K562 (cell line): ENCODE results near the gene SLC25A21.

Source experiments
- BCOR ChIP-seq: fragments of 450-650 bp; IDR thresholded peaks from 2 replicates; pipeline ENCODE4 v1.6.1; 2016
- CAMTA2 ChIP-seq: fragments of 250-450 bp; sonication (Bioruptor Pico); conservative IDR thresholded peaks from 2 replicates; pipeline ENCODE4 v1.5.1; 2022
- ESRRA ChIP-seq: fragments of 450-650 bp; IDR thresholded peaks from 2 replicates; pipeline ENCODE4 v1.6.1; 2014; ENCODE audit warnings: low read depth, mild to moderate bottlenecking, moderate library complexity, borderline replicate concordance
- PCBP2 ChIP-seq: fragments of 200-400 bp; formaldehyde crosslinking; IDR thresholded peaks from 2 replicates; pipeline ENCODE4 v1.6.1; 2018; ENCODE audit warnings: low read length, low read depth, mild to moderate bottlenecking, moderate library complexity; ENCODE audit not compliant: poor library complexity, severe bottlenecking
- RAD51 ChIP-seq: fragments of 450-650 bp; IDR thresholded peaks from 2 replicates; pipeline ENCODE4 v1.7.1; 2016; ENCODE audit warnings: low read depth, mild to moderate bottlenecking, borderline replicate concordance
- YBX1 ChIP-seq: fragments of 450-650 bp; IDR thresholded peaks from 2 replicates; pipeline ENCODE4 v1.7.1; 2016; ENCODE audit warnings: mild to moderate bottlenecking
- ZNF134 ChIP-seq: fragments of 250-450 bp; sonication (Bioruptor Pico); conservative IDR thresholded peaks from 2 replicates; pipeline ENCODE4 v1.4.0; 2020
- ZNF165 ChIP-seq: fragments of 250-450 bp; sonication (Bioruptor Pico); IDR thresholded peaks from 2 replicates; pipeline ENCODE4 v1.4.0; 2020; ENCODE audit warnings: borderline replicate concordance
- TF ChIP-seq, protein P1 (sequence below), 3 experiments: IDR thresholded peaks in 2 of 3; conservative IDR thresholded peaks in 1 of 3; 2 replicates each; pipeline ENCODE4 v1.5.1; 2011 to 2012; ENCODE audit warnings: low read length in 3 of 3, mild to moderate bottlenecking in 3 of 3, control low read depth in 2 of 3, improper control_type of control experiment in 1 of 3, inconsistent platforms in 1 of 3, low read depth in 1 of 3, mixed read lengths in 1 of 3, moderate library complexity in 1 of 3; ENCODE audit not compliant: insufficient read depth in 2 of 3

DNA sequence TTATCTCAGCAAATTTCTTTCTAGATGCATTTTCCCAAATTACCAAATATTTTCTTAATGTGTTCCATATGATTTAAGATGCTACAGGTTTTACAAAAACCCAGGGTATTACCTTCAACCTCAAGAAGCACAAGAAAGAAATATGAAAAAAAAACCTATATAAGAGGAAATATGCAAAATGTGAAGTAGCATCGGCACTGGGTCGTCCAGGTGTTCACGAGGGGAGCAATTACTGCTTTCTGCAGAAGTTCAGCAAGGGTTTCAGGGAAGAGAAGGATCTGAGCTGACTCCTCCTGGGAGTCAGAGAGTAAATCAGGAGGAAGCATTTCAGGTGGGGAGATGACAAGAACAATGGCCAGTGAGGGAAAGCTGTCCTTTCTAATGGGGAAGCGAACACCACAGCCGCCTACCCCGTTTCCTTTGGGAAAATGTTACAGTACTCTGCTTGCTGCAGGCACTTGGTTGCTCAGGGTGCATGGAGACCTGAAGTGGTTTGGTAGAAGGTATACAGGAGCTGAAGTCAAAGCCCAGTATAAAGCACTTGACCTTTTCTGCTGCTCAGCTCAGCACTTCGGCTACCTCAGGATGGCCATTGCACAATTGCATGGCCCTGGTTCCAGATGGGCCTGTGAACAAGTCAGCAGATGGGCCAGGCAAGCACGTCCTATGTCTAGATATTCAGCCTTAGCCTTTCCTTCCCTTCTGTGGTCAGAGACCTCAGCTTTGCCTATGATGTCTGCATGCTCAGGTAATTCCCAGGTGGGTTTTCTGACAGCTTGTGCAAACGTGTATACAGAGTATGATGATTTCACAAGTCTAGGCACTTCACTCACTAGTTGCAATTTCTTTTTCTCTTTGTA lies 355.1 kb downstream of the SLC25A21 start:
- TF ChIP-seq YBX1 = no peak
- TF ChIP-seq BCOR = no peak
- TF ChIP-seq RAD51 = no peak
- TF ChIP-seq ESRRA = no peak
- no peak for TF ChIP-seq PCBP2
- TF ChIP-seq, protein P1, sequence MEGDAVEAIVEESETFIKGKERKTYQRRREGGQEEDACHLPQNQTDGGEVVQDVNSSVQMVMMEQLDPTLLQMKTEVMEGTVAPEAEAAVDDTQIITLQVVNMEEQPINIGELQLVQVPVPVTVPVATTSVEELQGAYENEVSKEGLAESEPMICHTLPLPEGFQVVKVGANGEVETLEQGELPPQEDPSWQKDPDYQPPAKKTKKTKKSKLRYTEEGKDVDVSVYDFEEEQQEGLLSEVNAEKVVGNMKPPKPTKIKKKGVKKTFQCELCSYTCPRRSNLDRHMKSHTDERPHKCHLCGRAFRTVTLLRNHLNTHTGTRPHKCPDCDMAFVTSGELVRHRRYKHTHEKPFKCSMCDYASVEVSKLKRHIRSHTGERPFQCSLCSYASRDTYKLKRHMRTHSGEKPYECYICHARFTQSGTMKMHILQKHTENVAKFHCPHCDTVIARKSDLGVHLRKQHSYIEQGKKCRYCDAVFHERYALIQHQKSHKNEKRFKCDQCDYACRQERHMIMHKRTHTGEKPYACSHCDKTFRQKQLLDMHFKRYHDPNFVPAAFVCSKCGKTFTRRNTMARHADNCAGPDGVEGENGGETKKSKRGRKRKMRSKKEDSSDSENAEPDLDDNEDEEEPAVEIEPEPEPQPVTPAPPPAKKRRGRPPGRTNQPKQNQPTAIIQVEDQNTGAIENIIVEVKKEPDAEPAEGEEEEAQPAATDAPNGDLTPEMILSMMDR (IDR thresholded peaks at IDR 0.05 in 2 of 3, conservative IDR thresholded peaks at IDR 0.05 in 1 of 3; ENCODE audit: insufficient read depth in 2 of 3, low read depth in 1 of 3, low read length in 3 of 3) = no peak
- no peak for TF ChIP-seq CAMTA2
- no peak for TF ChIP-seq ZNF134 (CRISPR knock-in tag)
- no peak for TF ChIP-seq ZNF165 (CRISPR knock-in tag)
